Glutamatergic neuron (in vitro differentiated cells): ENCODE results near the gene RRP1B. TPM values are rescaled to one million over a fixed set of nuclear protein-coding genes. Genes with fewer than 3 reads are reported as not detected.

Experiments
- DNase-seq: peaks from one replicate; pipeline ENCODE4 v3.0.0; 2022
- H3K27ac Mint-ChIP-seq: one replicate; pipeline ENCODE4 v1.8.0; 2020; ENCODE audit warnings: mild to moderate bottlenecking, mixed read lengths, inconsistent platforms; ENCODE audit not compliant: unreplicated experiment
- H3K27me3 Mint-ChIP-seq: one replicate; pipeline ENCODE4 v1.8.0; 2020; ENCODE audit warnings: mild to moderate bottlenecking, moderate library complexity, mixed read lengths, inconsistent platforms; ENCODE audit not compliant: unreplicated experiment
- H3K36me3 Mint-ChIP-seq: one replicate; pipeline ENCODE4 v1.8.0; 2020; ENCODE audit warnings: mild to moderate bottlenecking, mixed read lengths, inconsistent platforms; ENCODE audit not compliant: unreplicated experiment
- H3K4me1 Mint-ChIP-seq: one replicate; pipeline ENCODE4 v1.8.0; 2020; ENCODE audit warnings: mild to moderate bottlenecking, low read depth, mixed read lengths, inconsistent platforms; ENCODE audit not compliant: unreplicated experiment
- H3K4me3 Mint-ChIP-seq: one replicate; pipeline ENCODE4 v1.8.0; 2020; ENCODE audit warnings: mild to moderate bottlenecking, mixed read lengths, inconsistent platforms; ENCODE audit not compliant: unreplicated experiment
- H3K9me3 Mint-ChIP-seq: one replicate; pipeline ENCODE4 v1.8.0; 2020; ENCODE audit warnings: mild to moderate bottlenecking, moderate library complexity, mixed read lengths, inconsistent platforms; ENCODE audit not compliant: unreplicated experiment
- microRNA-seq: library from miRNA; unstranded; fragments of <30 nt; microRNA quantifications from one replicate; pipeline ENCODE4, GENCODE V29; 2020; ENCODE audit not compliant: unreplicated experiment
- total RNA-seq: library from RNA; stranded (reverse); fragmentation: NEBNext Ultra II Directional; extraction: Animal tissue kit (Norgen Biotek cat#: 25700); gene quantifications from one replicate; pipeline ENCODE4 v1.2.1, GENCODE V29; 2021; ENCODE audit not compliant: unreplicated experiment
- TF ChIP-seq, protein P1 (sequence below): fragments of 200-600 bp; sonication (generic); IDR thresholded peaks from one replicate; pipeline ENCODE4 v1.5.0; 2021; ENCODE audit not compliant: partially characterized antibody, unreplicated experiment

The RRP1B gene
- total RNA-seq, 1 donor from 2014 or later = 41.2 TPM

GRCh38 chr21:43744725-43745124, 85.4 kb downstream of the RRP1B start:
- Mint-ChIP-seq H3K36me3 (no peaks in the 10 kb centered on the region), H3K27me3 (no peaks in the 10 kb centered on the region), H3K27ac (no peak overlapping the region), H3K4me3 (no peak overlapping the region), H3K4me1 (peaks cover 5% of the 10 kb centered on the region), H3K9me3 (peaks cover 5% of the 10 kb centered on the region)
- no peak for DNase-seq
- TF ChIP-seq, protein P1, sequence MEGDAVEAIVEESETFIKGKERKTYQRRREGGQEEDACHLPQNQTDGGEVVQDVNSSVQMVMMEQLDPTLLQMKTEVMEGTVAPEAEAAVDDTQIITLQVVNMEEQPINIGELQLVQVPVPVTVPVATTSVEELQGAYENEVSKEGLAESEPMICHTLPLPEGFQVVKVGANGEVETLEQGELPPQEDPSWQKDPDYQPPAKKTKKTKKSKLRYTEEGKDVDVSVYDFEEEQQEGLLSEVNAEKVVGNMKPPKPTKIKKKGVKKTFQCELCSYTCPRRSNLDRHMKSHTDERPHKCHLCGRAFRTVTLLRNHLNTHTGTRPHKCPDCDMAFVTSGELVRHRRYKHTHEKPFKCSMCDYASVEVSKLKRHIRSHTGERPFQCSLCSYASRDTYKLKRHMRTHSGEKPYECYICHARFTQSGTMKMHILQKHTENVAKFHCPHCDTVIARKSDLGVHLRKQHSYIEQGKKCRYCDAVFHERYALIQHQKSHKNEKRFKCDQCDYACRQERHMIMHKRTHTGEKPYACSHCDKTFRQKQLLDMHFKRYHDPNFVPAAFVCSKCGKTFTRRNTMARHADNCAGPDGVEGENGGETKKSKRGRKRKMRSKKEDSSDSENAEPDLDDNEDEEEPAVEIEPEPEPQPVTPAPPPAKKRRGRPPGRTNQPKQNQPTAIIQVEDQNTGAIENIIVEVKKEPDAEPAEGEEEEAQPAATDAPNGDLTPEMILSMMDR = no peak

Small RNAs within 50 kb of the gene (microRNA-seq; reads per million reads assigned to microRNA genes)
- gene MIR6070 = not detected

Other genes starting within 250 kb of the RRP1B start
- 14.2 TPM for gene SIK1, start 232.4 kb upstream of the RRP1B start, total RNA-seq
- gene HSF2BP, start 72 bp upstream of the RRP1B start, total RNA-seq = 1.0 TPM
- 63.8 TPM for gene PDXK, start 59.6 kb downstream of the RRP1B start, total RNA-seq
- gene CSTB, start 116.7 kb downstream of the RRP1B start, total RNA-seq = 32.7 TPM
- 26.2 TPM for gene RRP1, start 130.0 kb downstream of the RRP1B start, total RNA-seq
- gene AGPAT3, start 205.7 kb downstream of the RRP1B start, total RNA-seq = 12.6 TPM